A549 (cell line): ENCODE measurements around the gene LLGL2.

Experiments
- CTCF ChIP-seq: fragments of >200 bp; sonication (Bioruptor Twin); formaldehyde crosslinking; IDR thresholded peaks from 3 replicates; pipeline ENCODE4 v1.5.1; 2016
- EHMT2 ChIP-seq: fragments of 200-600 bp; sonication (generic); IDR thresholded peaks from 2 replicates; pipeline ENCODE4 v1.6.1; 2016; ENCODE audit warnings: antibody characterized with exemption, low read depth, mild to moderate bottlenecking, moderate library complexity
- NR3C1 ChIP-seq: fragments of >200 bp; sonication (Bioruptor Twin); formaldehyde crosslinking; IDR thresholded peaks from 3 replicates; pipeline ENCODE4 v1.6.1; 2017

GRCh38 chr17:75566416-75566815 is 40.9 kb downstream of the LLGL2 start:
- TF ChIP-seq EHMT2 (no peak), CTCF (no peak), NR3C1 (no peak)
